Epithelial cell of esophagus (primary cell): Measurements from ENCODE around the gene HIGD1B.
A peak's percentile ranks its signal among the peaks of the same experiment; 100 is the strongest.
"Not testable (repeated sequence)": the region's sequence is repeated elsewhere in the genome, so short reads cannot be mapped to it uniquely, and the experiment has no call there.

Experiments
- DNase-seq: peaks from one replicate; pipeline ENCODE4 v3.0.0; 2010; ENCODE audit warnings: low read depth
- H3K4me3 ChIP-seq: 2 replicates; pipeline ENCODE4 v1.5.1; 2011; ENCODE audit warnings: mild to moderate bottlenecking, low read length, control low read depth
- CTCF ChIP-seq: IDR thresholded peaks from 2 replicates; pipeline ENCODE4 v1.5.1; 2011; ENCODE audit warnings: low read depth, mild to moderate bottlenecking, low read length, control low read depth, inconsistent platforms; ENCODE audit not compliant: insufficient read depth; ENCODE audit errors: missing control alignments

The HIGD1B gene

DNA sequence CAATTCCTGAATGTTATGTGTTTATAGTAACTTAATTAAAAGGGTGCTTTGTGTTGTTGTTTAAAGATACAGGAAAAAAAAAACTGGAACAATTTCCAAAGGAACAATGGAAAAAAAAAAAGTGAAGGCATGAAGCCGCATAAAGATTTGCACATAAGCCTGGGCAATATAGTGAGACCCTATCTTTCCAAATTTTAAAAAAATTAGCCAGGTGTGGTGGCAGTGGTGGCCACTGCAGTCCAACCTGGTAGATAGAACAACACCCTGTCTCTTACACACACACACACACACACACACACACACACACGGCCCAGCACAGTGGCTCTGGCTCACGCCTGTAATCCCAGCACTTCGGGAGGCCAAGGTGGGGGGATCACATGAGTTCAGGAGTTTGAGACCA is 39.5 kb upstream of the HIGD1B start:
- no peak for TF ChIP-seq CTCF
- DNase-seq, result no peak
- H3K4me3 ChIP-seq, result no peak overlapping the region

DNA sequence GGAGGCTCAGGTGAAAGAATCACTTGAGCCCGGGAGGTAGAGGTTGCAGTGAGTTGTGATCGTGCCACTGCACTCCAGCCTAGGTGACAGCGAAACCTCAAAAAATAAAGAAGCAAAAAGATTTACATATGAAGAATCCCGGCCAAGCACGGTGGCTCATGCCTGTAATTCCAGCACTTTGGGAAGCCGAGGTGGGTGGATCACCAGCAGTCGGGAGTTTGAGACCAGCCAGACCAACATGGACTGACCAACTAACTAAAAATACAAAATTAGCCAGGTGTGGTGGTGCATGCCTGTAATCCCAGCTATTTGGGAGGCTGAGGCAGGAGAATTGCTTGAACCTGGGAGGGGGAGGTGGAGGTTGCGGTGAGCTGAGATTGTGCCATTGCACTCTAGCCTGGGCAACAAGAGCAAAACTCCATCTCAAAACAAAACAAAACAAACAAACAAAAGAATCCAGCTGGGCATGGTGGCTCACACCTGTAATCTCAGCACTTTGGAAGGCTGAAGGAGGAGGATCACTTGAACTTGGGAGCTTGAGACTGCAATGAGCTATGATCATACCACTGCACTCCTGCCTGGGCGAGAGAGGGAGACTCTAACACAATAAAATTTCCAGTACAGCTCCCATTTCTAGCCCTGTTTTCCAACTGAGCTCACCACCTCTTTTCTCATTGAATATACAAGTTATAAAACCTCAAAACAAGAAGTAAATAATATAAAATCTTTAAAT is 38.9 kb upstream of the HIGD1B start:
- H3K4me3 ChIP-seq, DNase-seq: not testable (repeated sequence)

- no peak for TF ChIP-seq CTCF
- no peak overlapping the region for H3K4me3 ChIP-seq
- DNase-seq, result no peak
Measured at GRCh38 chr17:44812263-44812662, 35.4 kb upstream of the HIGD1B start.

DNA sequence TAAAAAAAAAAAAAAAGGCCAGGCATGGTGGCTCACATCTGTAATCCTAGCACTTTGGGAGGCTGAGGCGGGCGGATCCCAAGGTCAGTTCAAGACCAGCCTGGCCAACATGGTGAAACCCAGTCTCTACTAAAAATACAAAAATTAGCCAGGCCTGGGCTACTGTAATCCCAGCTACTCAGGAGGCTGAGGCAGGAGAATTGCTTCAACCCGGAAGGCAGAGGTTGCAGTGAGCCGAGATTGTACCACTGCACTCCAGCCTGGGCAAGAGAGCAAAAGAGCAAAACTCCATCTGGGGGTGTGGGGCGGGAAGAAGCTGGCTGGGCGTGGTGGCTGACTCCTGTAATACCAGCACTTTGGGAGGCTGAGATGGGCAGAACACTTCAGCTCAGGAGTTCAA is 29.2 kb upstream of the HIGD1B start:
- DNase-seq, H3K4me3 ChIP-seq: not testable (repeated sequence)

- DNase-seq, result peak; percentile 90
- no peak overlapping the region for H3K4me3 ChIP-seq
Measured at GRCh38 chr17:44820631-44821212, 27.0 kb upstream of the HIGD1B start.

DNA sequence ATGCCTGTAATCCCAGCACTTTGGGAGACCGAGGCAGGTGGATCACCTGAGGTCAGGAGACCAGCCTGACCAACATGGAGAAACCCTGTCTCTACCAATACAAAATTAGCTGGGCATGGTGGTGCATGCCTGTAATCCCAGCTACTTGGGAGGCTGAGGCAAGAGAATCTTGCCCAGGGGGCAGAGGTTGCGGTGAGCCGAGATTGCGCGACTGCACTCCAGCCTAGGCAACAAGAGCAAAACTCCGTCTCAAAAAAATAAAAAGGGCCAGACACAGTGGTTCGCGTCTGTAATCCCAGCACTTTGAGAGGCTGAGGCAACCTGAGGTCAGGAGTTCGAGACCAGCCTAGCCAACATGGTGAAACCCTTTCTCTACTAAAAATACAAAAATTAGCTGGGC is 22.4 kb upstream of the HIGD1B start:
- not testable (repeated sequence) for H3K4me3 ChIP-seq, DNase-seq

More at GRCh38 chr17:44820631-44821212, 27.0 kb upstream of the HIGD1B start:
- no peak for TF ChIP-seq CTCF

DNA sequence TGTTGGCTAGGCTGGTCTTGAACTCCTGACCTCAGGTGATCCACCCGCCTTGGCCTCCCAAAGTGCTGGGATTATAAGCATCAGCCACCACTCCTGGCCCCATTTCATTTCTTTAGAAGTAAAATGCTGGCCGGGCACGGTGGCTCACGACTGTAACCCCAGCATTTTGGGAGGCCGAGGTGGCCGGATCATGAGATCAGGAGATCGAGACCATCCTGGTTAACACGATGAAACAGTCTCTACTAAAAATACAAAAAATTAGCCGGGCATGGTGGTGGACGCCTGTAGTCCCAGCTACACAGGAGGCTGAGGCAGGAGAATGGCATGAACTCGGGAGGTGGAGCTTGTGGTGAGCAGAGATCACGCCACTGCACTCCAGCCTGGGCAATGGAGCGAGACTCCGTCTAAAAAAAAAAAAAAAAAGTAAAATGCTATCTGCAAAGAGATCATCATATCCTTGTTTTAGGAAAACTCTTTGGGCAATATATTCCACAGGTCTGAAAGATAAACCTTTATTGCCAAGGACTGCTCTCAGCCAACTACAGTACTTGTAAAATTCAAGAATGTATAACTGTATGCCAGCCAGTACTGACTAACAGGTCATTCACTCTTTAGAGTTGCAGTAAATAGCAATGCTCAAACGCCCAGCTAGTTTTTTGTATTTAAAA is 21.4 kb upstream of the HIGD1B start:
- H3K4me3 ChIP-seq, result no peak overlapping the region
- no peak for DNase-seq
- no peak for TF ChIP-seq CTCF

- H3K4me3 ChIP-seq, result no peak overlapping the region
- DNase-seq, result peak; percentile 67
Measured at GRCh38 chr17:44827863-44828262, 19.8 kb upstream of the HIGD1B start.

More at GRCh38 chr17:44827863-44828262, 19.8 kb upstream of the HIGD1B start:
- TF ChIP-seq CTCF, result no peak
